Measurements from ENCODE around the gene SNX20. TPM values are rescaled to one million over a fixed set of nuclear protein-coding genes. Genes with fewer than 3 reads are reported as not detected.

Gene SNX20
- total RNA-seq, 1 experiment from 2014 or later, result 0.10 TPM

GRCh38 chr16:50631985-50632576 is 49.0 kb downstream of the SNX20 start:
- H3K9me3 ChIP-seq (ENCODE audit: control insufficient read depth, insufficient read depth, low read depth, low read length), result no peaks in the 10 kb centered on the region
- H3K27ac ChIP-seq (ENCODE audit: low read length), result no peak overlapping the region
- TF ChIP-seq CTCF (IDR thresholded peaks at IDR 0.05) (no peak), POLR2AphosphoS5 (IDR thresholded peaks at IDR 0.05; ENCODE audit: low read depth, low read length) (no peak), SIN3A (IDR thresholded peaks at IDR 0.05; ENCODE audit: borderline replicate concordance, insufficient read depth, low read depth, low read length) (no peak), TCF7L2 (IDR thresholded peaks at IDR 0.05; ENCODE audit: low read depth, low read length) (no peak)
- TF ChIP-seq, protein P1, sequence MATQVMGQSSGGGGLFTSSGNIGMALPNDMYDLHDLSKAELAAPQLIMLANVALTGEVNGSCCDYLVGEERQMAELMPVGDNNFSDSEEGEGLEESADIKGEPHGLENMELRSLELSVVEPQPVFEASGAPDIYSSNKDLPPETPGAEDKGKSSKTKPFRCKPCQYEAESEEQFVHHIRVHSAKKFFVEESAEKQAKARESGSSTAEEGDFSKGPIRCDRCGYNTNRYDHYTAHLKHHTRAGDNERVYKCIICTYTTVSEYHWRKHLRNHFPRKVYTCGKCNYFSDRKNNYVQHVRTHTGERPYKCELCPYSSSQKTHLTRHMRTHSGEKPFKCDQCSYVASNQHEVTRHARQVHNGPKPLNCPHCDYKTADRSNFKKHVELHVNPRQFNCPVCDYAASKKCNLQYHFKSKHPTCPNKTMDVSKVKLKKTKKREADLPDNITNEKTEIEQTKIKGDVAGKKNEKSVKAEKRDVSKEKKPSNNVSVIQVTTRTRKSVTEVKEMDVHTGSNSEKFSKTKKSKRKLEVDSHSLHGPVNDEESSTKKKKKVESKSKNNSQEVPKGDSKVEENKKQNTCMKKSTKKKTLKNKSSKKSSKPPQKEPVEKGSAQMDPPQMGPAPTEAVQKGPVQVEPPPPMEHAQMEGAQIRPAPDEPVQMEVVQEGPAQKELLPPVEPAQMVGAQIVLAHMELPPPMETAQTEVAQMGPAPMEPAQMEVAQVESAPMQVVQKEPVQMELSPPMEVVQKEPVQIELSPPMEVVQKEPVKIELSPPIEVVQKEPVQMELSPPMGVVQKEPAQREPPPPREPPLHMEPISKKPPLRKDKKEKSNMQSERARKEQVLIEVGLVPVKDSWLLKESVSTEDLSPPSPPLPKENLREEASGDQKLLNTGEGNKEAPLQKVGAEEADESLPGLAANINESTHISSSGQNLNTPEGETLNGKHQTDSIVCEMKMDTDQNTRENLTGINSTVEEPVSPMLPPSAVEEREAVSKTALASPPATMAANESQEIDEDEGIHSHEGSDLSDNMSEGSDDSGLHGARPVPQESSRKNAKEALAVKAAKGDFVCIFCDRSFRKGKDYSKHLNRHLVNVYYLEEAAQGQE (IDR thresholded peaks at IDR 0.05; ENCODE audit: insufficient read depth in 1 of 2, low read depth in 2 of 2, low read length in 1 of 2), result no peak
- no peaks in the 10 kb centered on the region for H3K27me3 ChIP-seq (ENCODE audit: control insufficient read depth, insufficient read depth, low read length)
- intact Hi-C loops (cut with micrococcal nuclease; ENCODE audit: unreplicated experiment) (no loop called here), in situ Hi-C loops (cut with HindIII; ENCODE audit: low pct_unique_long_range_greater_than_20kb, low sequenced_read_pairs) (no loop called here)
- H3K36me3 ChIP-seq (ENCODE audit: control insufficient read depth, insufficient read depth, low read length), result no peaks in the 10 kb centered on the region
- H3K4me3 ChIP-seq (ENCODE audit: low read depth in 2 of 2, low read length in 2 of 2), result no peak overlapping the region
- no peak for ATAC-seq
- no TSS peak for BruUV-seq (replicated peaks)
- ChIA-PET POLR2A (no interaction called here), CTCF (no interaction called here)
- no peak for DNase-seq (ENCODE audit: low read depth, low spot score)
- no peaks in the 10 kb centered on the region for H3K4me1 ChIP-seq (ENCODE audit: control insufficient read depth, insufficient read depth, low read length)

- H3K27me3 ChIP-seq (ENCODE audit: control insufficient read depth, insufficient read depth, low read length), result no peaks in the 10 kb centered on the region
- in situ Hi-C loops (cut with HindIII; ENCODE audit: low pct_unique_long_range_greater_than_20kb, low sequenced_read_pairs) (no loop called here), intact Hi-C loops (cut with micrococcal nuclease; ENCODE audit: unreplicated experiment) (no loop called here)
- H3K4me1 ChIP-seq (ENCODE audit: control insufficient read depth, insufficient read depth, low read length), result no peaks in the 10 kb centered on the region
- POLR2A ChIA-PET, result no interaction called here
- H3K9me3 ChIP-seq (ENCODE audit: control insufficient read depth, insufficient read depth, low read depth, low read length), result no peaks in the 10 kb centered on the region
- TF ChIP-seq TCF7L2 (IDR thresholded peaks at IDR 0.05; ENCODE audit: low read depth, low read length) (no peak), POLR2AphosphoS5 (IDR thresholded peaks at IDR 0.05; ENCODE audit: low read depth, low read length) (no peak), SIN3A (IDR thresholded peaks at IDR 0.05; ENCODE audit: borderline replicate concordance, insufficient read depth, low read depth, low read length) (no peak), CTCF (IDR thresholded peaks at IDR 0.05) (no peak)
- TF ChIP-seq, protein P1 (IDR thresholded peaks at IDR 0.05; ENCODE audit: insufficient read depth in 1 of 2, low read depth in 2 of 2, low read length in 1 of 2), result no peak
- CTCF ChIA-PET, result no interaction called here
- ATAC-seq, result no peak; the same call in 1 of the 2 replicates
- no peak for DNase-seq (ENCODE audit: low read depth, low spot score)
- BruUV-seq (replicated peaks), result no TSS peak
- no peak overlapping the region for H3K4me3 ChIP-seq (ENCODE audit: low read depth in 2 of 2, low read length in 2 of 2)
- H3K36me3 ChIP-seq (ENCODE audit: control insufficient read depth, insufficient read depth, low read length), result no peaks in the 10 kb centered on the region
- no peak overlapping the region for H3K27ac ChIP-seq (ENCODE audit: low read length)
These were observed 49.7 kb downstream of the SNX20 start for GRCh38 chr16:50631249-50631984.
